Neuronal stem cell (in vitro differentiated cells): Measurements from ENCODE around the gene STARD13.
"Not testable (repeated sequence)": the region's sequence is repeated elsewhere in the genome, so short reads cannot be mapped to it uniquely, and the experiment has no call there.

ENCODE experiments used
- DNase-seq: peaks from one replicate; pipeline ENCODE4 v3.0.0-alpha.2; 2013; ENCODE audit warnings: low spot score
- H2AFZ ChIP-seq: one replicate; pipeline ENCODE4 v1.6.1; 2013; ENCODE audit warnings: mild to moderate bottlenecking, low read length, inconsistent platforms
- H2AK5ac ChIP-seq: 2 replicates; pipeline ENCODE4 v1.6.1; 2013; ENCODE audit warnings: low read depth, mild to moderate bottlenecking, inconsistent platforms, low read length, moderate library complexity, mixed read lengths
- H2BK120ac ChIP-seq: 2 replicates; pipeline ENCODE4 v1.6.1; 2013; ENCODE audit warnings: low read depth, mild to moderate bottlenecking, inconsistent platforms, low read length, moderate library complexity, mixed read lengths
- H2BK12ac ChIP-seq: one replicate; pipeline ENCODE4 v1.6.1; 2013; ENCODE audit warnings: low read length, inconsistent platforms
- H2BK15ac ChIP-seq: 2 replicates; pipeline ENCODE4 v1.6.1; 2013; ENCODE audit warnings: mild to moderate bottlenecking, low read length, inconsistent platforms, mixed read lengths
- H2BK5ac ChIP-seq: one replicate; pipeline ENCODE4 v1.6.1; 2013; ENCODE audit warnings: inconsistent platforms, mild to moderate bottlenecking, low read length, moderate library complexity
- H3K14ac ChIP-seq: one replicate; pipeline ENCODE4 v1.6.1; 2013; ENCODE audit warnings: low read length, inconsistent platforms
- H3K18ac ChIP-seq: 2 replicates; pipeline ENCODE4 v1.6.1; 2013; ENCODE audit warnings: low read length, inconsistent platforms
- H3K23ac ChIP-seq: 2 replicates; pipeline ENCODE4 v1.6.1; 2013; ENCODE audit warnings: low read depth, mild to moderate bottlenecking, mixed read lengths, low read length, inconsistent platforms; ENCODE audit not compliant: poor library complexity
- H3K27ac ChIP-seq: replicated peaks from 3 replicates; pipeline ENCODE4 v1.5.1; 2013; ENCODE audit warnings: low read length, inconsistent platforms
- H3K27me3 ChIP-seq, 3 experiments: 2 replicates each; pipeline ENCODE4 v1.6.1; 2013; ENCODE audit warnings: low read length in 3 of 3, mild to moderate bottlenecking in 2 of 3, inconsistent platforms in 1 of 3, low read depth in 1 of 3, mixed read lengths in 1 of 3, moderate library complexity in 1 of 3; ENCODE audit not compliant: control insufficient read depth in 3 of 3, insufficient read depth in 3 of 3
- H3K36me3 ChIP-seq, 2 donors: replicated peaks in 1 of 2; 2 replicates each; pipeline ENCODE4 v1.6.1; 2013; ENCODE audit warnings: low read length in 2 of 2; ENCODE audit not compliant: control insufficient read depth in 2 of 2, insufficient read depth in 2 of 2
- H3K4ac ChIP-seq: 2 replicates; pipeline ENCODE4 v1.6.1; 2013; ENCODE audit warnings: inconsistent platforms, mild to moderate bottlenecking, low read length, moderate library complexity
- H3K4me1 ChIP-seq, 2 donors: 1 replicate in 1 of 2; 2 replicates in 1 of 2; pipeline ENCODE4 v1.6.1; 2013; ENCODE audit warnings: low read length in 2 of 2, low read depth in 1 of 2; ENCODE audit not compliant: control insufficient read depth in 2 of 2, insufficient read depth in 1 of 2
- H3K4me2 ChIP-seq: one replicate; pipeline ENCODE4 v1.6.1; 2013; ENCODE audit warnings: mild to moderate bottlenecking, low read length, inconsistent platforms; ENCODE audit not compliant: insufficient read depth, poor library complexity, severe bottlenecking
- H3K4me3 ChIP-seq, 2 donors: 2 replicates each; pipeline ENCODE4 v1.5.1; 2013; ENCODE audit warnings: low read length in 2 of 2, mild to moderate bottlenecking in 2 of 2, inconsistent platforms in 1 of 2, moderate library complexity in 1 of 2
- H3K79me1 ChIP-seq: one replicate; pipeline ENCODE4 v1.6.1; 2013; ENCODE audit warnings: low read depth, mild to moderate bottlenecking, inconsistent platforms, low read length, moderate library complexity
- H3K9ac ChIP-seq: one replicate; pipeline ENCODE4 v1.6.1; 2013; ENCODE audit warnings: mild to moderate bottlenecking, low read depth, low read length, inconsistent platforms; ENCODE audit not compliant: poor library complexity
- H3K9me3 ChIP-seq, 2 donors: replicated peaks in 1 of 2; 2 replicates each; pipeline versions ENCODE3 to v1.6.1; 2013; ENCODE audit warnings: low read length in 2 of 2, mild to moderate bottlenecking in 2 of 2, inconsistent platforms in 1 of 2, low read depth in 1 of 2, mixed read lengths in 1 of 2, moderate library complexity in 1 of 2; ENCODE audit not compliant: control insufficient read depth in 2 of 2, insufficient read depth in 1 of 2
- H4K8ac ChIP-seq: one replicate; pipeline ENCODE4 v1.6.1; 2013; ENCODE audit warnings: low read depth, mild to moderate bottlenecking, inconsistent platforms, low read length, moderate library complexity
- H4K91ac ChIP-seq: one replicate; pipeline ENCODE4 v1.6.1; 2013; ENCODE audit warnings: low read length, low read depth, mild to moderate bottlenecking, inconsistent platforms; ENCODE audit not compliant: poor library complexity
- WGBS, 2 donors: extraction: QIAGEN DNeasy Blood & Tissue Kit; methylation state at CpG; one replicate each; pipeline ENCODE4 v1.1.7; 2013; ENCODE audit warnings: missing lambda C conversion rate in 2 of 2, mixed read lengths in 1 of 2; ENCODE audit not compliant: insufficient read length in 2 of 2, insufficient replicate concordance in 1 of 2; ENCODE audit errors: extremely low coverage in 2 of 2; 5-methylcytosine and 5-hydroxymethylcytosine counted together

The STARD13 gene

DNA sequence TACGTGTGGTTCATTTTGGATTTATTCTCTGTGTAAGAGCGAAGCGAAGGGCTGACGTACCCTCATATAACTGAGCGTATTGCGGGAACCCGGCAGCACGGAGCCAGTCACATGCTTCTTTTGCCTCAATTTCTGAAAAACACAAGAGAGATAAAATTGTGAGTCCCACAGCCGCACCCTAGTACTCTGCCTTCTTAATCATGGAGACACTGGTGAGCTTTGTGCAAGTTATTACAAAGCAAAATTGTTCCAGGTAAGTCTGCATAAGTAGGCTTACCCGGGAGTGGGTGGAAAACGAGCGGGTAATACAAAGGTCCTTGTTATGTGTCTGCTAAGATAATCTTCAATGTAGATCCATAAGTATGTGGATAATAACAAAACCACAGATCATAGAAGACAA, 118.1 kb downstream of the STARD13 start:
- Histone ChIP-seq H3K79me1 (no peaks in the 10 kb centered on the region), H2AFZ (no peak overlapping the region), H3K9me3 (no peaks in the 10 kb centered on the region), H3K4me2 (no peak overlapping the region), H2BK15ac (no peak overlapping the region), H3K36me3 (no peaks in the 10 kb centered on the region), H3K14ac (no peak overlapping the region), H3K4ac (no peak overlapping the region), H2AK5ac (no peak overlapping the region), H2BK12ac (no peak overlapping the region), H3K4me3 (no peak overlapping the region), H3K4me1 (no peaks in the 10 kb centered on the region), H3K18ac (no peak overlapping the region), H3K27ac (no peak overlapping the region), H4K8ac (no peak overlapping the region), H4K91ac (no peak overlapping the region), H3K23ac (no peak overlapping the region), H2BK120ac (no peak overlapping the region), H3K9ac (no peak overlapping the region), H2BK5ac (no peak overlapping the region), H3K27me3 (no peaks in the 10 kb centered on the region)
- DNase-seq, result no peak
- WGBS, 2 donors, result no CpG with 5 or more reads among the region's 12 CpGs

DNA sequence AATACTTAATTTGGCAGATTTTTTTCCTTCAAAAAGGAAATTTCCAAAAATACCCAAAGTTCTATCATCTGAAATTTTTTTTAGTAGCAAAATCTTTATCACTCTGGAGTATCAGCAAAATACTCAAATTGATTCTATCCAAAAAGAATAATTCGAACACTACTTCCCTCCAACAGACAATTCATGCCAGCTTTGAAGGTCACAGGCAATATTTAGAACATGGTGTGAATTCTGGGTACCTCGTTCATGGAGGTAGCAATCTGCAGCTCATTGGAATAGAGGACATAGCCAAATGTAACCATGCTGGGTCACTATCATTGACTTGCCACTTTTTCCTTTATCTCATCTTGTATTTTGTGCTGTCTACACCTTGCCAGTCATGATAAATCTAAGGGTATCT, 119.8 kb downstream of the STARD13 start:
- H4K8ac ChIP-seq, result no peak overlapping the region
- no peak overlapping the region for H3K9ac ChIP-seq
- no peak overlapping the region for H2BK120ac ChIP-seq
- no peak overlapping the region for H3K23ac ChIP-seq
- no peak overlapping the region for H3K4me3 ChIP-seq
- no peak overlapping the region for H2BK15ac ChIP-seq
- H3K79me1 ChIP-seq, result no peaks in the 10 kb centered on the region
- H3K4me2 ChIP-seq, result no peak overlapping the region
- H3K14ac ChIP-seq, result no peak overlapping the region
- H3K27ac ChIP-seq, result no peak overlapping the region
- no peaks in the 10 kb centered on the region for H3K36me3 ChIP-seq
- no peak for DNase-seq
- no peak overlapping the region for H4K91ac ChIP-seq
- no peak overlapping the region for H2BK5ac ChIP-seq
- H2BK12ac ChIP-seq, result no peak overlapping the region
- H3K9me3 ChIP-seq, result no peaks in the 10 kb centered on the region
- H2AK5ac ChIP-seq, result no peak overlapping the region
- H3K18ac ChIP-seq, result no peak overlapping the region
- no CpG with 5 or more reads among the region's 2 CpGs for WGBS, 2 donors
- H3K4ac ChIP-seq, result no peak overlapping the region
- no peaks in the 10 kb centered on the region for H3K27me3 ChIP-seq
- H3K4me1 ChIP-seq, result no peaks in the 10 kb centered on the region
- H2AFZ ChIP-seq, result no peak overlapping the region

DNA sequence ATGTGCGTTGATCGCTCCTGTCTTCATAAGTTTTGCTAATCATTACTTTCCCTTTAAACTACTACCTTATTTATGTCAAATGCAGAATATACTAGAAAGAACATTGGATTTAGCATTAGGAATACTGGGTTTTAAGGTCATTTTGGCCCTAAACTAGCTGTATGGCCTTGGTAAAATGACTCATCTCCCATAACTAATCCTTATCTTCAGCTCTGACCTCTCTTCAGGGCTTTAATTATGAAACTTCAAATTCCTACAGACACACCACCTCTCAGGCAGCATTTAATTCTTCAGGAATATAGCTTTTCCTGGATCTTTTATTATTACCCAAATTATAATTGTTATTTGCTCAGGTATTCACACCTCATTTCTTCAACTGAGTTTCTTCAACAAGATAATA, 121.2 kb downstream of the STARD13 start:
- Histone ChIP-seq H3K4ac (no peak overlapping the region), H3K27ac (no peak overlapping the region), H2AK5ac (no peak overlapping the region), H2BK5ac (no peak overlapping the region), H3K27me3 (no peaks in the 10 kb centered on the region), H3K4me1 (no peaks in the 10 kb centered on the region), H3K9me3 (no peaks in the 10 kb centered on the region), H3K18ac (no peak overlapping the region), H4K91ac (no peak overlapping the region), H3K9ac (no peak overlapping the region), H2BK120ac (no peak overlapping the region), H3K36me3 (no peaks in the 10 kb centered on the region), H3K4me2 (no peak overlapping the region), H3K79me1 (no peaks in the 10 kb centered on the region), H3K23ac (no peak overlapping the region), H2BK12ac (no peak overlapping the region), H3K14ac (no peak overlapping the region), H3K4me3 (no peak overlapping the region), H4K8ac (no peak overlapping the region), H2AFZ (no peak overlapping the region), H2BK15ac (no peak overlapping the region)
- DNase-seq, result no peak
- WGBS, 2 donors, result no CpG with 5 or more reads among the region's 2 CpGs

DNA sequence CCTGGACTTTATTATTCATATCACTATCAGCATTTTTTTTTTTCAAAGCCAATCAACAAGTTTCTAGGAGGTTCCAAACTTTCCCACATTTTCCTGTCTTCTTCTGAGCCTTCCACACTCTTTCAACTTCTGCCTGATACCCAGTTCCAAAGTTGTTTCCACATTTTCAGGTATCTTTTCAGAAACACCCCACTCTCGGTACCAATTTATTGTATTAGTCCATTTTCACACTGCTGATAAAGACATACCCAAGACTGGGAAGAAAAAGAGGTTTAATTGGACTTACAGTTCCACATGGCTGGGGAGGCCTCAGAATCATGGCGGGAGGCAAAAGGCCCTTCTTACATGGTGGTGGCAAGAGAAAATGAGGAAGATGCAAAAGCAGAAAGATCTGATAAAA, 122.8 kb downstream of the STARD13 start:
- H2BK15ac ChIP-seq, result not testable (repeated sequence)
- WGBS, 2 donors, result no CpG with 5 or more reads among the region's 2 CpGs

More for the DNA sequence above, 122.8 kb downstream of the STARD13 start:
- H3K4me3 ChIP-seq, H3K14ac ChIP-seq, H3K27ac ChIP-seq, H2BK5ac ChIP-seq, H3K9me3 ChIP-seq, H3K79me1 ChIP-seq, H3K36me3 ChIP-seq, H2BK120ac ChIP-seq, H3K4ac ChIP-seq, H3K4me2 ChIP-seq, H3K18ac ChIP-seq, H3K4me1 ChIP-seq, H2BK12ac ChIP-seq, H4K91ac ChIP-seq, DNase-seq, H3K9ac ChIP-seq, H3K27me3 ChIP-seq, H4K8ac ChIP-seq, H2AK5ac ChIP-seq, H2AFZ ChIP-seq, H3K23ac ChIP-seq: not testable (repeated sequence)
